ENCODE measurements around the gene GFER. TPM values are rescaled to one million over a fixed set of nuclear protein-coding genes. Genes with fewer than 3 reads are reported as not detected.

GFER gene
- total RNA-seq, 1 donor from 2014 or later = 19.7 TPM

DNA sequence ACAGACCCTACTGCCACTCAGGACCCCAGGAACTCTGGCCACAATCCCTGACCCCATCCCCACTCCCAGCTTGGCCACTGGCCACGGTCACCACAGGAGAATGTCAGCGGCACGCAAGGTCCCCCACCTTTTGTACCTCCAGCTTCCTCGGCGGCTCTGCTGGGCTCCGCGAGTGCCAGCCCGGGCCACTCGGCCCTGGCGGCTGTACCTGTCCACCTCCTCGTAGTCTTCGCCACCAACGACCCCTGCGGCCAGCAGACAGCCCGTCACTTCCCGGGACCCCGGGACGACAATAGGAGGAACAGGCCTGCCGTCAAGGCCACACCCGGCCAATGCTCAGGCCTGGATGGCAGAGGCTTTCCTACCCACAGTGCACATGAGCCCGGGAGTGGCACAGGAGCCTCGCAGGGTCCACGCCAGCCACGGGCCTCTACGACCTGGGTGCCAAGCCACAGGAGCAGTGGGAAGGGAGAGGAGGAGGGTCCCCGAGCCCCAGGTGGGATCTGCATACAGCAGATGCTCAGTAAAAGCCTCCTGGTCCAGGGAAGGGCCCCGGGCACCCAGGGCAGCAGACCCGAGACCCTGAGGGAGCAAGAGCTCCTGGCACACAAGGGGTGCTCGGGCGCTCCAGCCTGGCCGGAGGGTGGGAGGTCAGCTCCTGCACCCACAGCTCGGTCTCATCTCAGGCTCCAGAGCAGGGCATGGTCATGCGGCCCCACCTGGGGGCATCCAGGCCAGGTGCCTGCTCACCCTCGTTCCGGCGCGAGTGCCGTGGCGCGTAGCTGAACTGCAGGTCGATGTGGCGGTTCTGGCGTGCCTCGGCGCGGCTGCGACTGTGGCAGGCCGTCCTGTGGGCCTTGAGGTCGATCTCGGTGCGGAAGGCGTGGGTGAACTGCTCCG lies 17.7 kb downstream of the GFER start:
- Mint-ChIP-seq H3K27ac (ENCODE audit: unreplicated experiment) (no peak overlapping the region), H3K36me3 (ENCODE audit: low read depth) (peaks cover 11% of the 10 kb centered on the region), H3K4me3 (ENCODE audit: unreplicated experiment) (no peak overlapping the region), H3K9me3 (ENCODE audit: low read depth) (no peaks in the 10 kb centered on the region), H3K4me1 (ENCODE audit: low read depth) (peaks cover 21% of the 10 kb centered on the region), H3K27me3 (ENCODE audit: low read depth) (no peaks in the 10 kb centered on the region)
- TF ChIP-seq, protein P1, sequence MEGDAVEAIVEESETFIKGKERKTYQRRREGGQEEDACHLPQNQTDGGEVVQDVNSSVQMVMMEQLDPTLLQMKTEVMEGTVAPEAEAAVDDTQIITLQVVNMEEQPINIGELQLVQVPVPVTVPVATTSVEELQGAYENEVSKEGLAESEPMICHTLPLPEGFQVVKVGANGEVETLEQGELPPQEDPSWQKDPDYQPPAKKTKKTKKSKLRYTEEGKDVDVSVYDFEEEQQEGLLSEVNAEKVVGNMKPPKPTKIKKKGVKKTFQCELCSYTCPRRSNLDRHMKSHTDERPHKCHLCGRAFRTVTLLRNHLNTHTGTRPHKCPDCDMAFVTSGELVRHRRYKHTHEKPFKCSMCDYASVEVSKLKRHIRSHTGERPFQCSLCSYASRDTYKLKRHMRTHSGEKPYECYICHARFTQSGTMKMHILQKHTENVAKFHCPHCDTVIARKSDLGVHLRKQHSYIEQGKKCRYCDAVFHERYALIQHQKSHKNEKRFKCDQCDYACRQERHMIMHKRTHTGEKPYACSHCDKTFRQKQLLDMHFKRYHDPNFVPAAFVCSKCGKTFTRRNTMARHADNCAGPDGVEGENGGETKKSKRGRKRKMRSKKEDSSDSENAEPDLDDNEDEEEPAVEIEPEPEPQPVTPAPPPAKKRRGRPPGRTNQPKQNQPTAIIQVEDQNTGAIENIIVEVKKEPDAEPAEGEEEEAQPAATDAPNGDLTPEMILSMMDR (IDR thresholded peaks at IDR 0.05) = no peak
- no peak for DNase-seq (ENCODE audit: low spot score)

DNA sequence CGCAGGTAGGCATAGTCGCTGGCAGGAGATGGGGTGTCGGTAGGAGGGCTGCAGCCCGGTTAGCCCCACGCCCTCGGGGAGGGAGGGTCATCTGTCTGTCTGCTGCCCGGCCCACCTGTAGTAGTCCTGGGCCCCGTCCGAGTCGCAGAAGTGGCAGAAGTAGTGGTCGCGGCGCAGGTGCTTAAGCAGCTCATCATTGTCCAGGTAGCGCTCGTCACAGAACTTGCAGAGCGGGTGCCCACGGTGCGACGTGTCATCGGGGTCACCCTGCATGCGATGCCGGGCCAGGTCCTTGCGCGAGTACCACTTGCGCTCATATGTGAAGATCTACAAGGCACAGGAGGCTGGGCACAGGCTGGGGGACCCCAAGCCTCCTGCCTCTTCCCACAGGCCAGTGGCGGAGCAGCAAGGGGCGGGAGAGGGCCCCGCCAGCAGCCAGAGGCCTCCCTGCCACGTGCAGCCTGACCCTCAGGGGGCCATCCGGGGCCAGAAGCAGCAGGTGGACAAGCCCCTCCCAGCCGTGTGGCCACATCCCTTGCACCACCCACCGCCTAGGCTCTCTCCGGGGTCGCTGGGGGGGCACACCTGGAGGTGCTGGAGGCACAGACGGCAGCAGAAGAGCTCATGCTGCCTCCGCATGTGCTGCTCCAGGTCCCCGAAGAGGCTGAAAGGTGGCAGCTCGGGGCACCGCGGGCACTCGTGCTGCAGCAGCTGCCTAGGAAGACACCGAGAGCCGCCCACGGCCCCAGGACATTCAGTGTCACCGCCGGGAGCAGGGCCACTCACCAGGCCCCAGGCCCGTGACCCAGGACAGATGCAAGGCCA lies 18.6 kb downstream of the GFER start:
- peaks cover 8% of the 10 kb centered on the region for H3K36me3 Mint-ChIP-seq (ENCODE audit: low read depth)
- peaks cover 30% of the 10 kb centered on the region for H3K4me1 Mint-ChIP-seq (ENCODE audit: low read depth)
- H3K27ac Mint-ChIP-seq (ENCODE audit: unreplicated experiment) = no peak overlapping the region
- TF ChIP-seq, protein P1 (IDR thresholded peaks at IDR 0.05) = no peak
- no peaks in the 10 kb centered on the region for H3K9me3 Mint-ChIP-seq (ENCODE audit: low read depth)
- no peak overlapping the region for H3K4me3 Mint-ChIP-seq (ENCODE audit: unreplicated experiment)
- DNase-seq (ENCODE audit: low spot score) = no peak
- H3K27me3 Mint-ChIP-seq (ENCODE audit: low read depth) = no peaks in the 10 kb centered on the region

DNA sequence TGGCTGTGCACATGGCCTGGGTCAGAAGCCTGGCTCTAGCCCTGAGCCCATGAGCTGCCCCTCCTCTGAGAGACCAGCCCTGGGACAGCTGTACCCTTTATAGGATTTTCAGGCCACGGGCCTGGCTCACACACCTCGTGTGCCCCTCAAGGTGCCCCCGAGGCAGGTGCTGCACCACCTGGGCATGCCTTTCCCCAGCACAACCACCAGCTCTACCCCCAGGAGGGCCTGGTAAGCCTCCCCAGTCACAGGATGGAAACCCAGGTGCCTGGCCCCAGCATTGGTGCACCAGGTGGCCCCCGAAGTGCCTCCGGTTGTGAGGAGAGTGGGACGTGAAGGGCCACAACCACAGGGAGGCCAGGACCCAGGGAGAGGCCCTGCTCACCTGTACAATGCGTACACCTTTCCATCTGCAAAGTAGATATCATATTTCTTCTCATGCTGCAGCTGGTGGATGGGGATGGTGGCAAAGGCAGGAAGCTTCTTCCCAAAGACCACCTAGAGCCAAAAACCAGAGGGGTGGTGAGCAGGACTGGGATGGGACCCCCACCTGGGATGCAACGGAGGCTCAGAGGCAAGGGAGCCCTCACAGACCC lies 19.3 kb downstream of the GFER start:
- no peak for DNase-seq (ENCODE audit: low spot score)
- Mint-ChIP-seq H3K4me3 (ENCODE audit: unreplicated experiment) (no peak overlapping the region), H3K27me3 (ENCODE audit: low read depth) (no peaks in the 10 kb centered on the region), H3K9me3 (ENCODE audit: low read depth) (no peaks in the 10 kb centered on the region), H3K36me3 (ENCODE audit: low read depth) (peaks cover 7% of the 10 kb centered on the region), H3K27ac (ENCODE audit: unreplicated experiment) (no peak overlapping the region), H3K4me1 (ENCODE audit: low read depth) (peaks cover 35% of the 10 kb centered on the region)
- TF ChIP-seq, protein P1 (IDR thresholded peaks at IDR 0.05) = no peak

DNA sequence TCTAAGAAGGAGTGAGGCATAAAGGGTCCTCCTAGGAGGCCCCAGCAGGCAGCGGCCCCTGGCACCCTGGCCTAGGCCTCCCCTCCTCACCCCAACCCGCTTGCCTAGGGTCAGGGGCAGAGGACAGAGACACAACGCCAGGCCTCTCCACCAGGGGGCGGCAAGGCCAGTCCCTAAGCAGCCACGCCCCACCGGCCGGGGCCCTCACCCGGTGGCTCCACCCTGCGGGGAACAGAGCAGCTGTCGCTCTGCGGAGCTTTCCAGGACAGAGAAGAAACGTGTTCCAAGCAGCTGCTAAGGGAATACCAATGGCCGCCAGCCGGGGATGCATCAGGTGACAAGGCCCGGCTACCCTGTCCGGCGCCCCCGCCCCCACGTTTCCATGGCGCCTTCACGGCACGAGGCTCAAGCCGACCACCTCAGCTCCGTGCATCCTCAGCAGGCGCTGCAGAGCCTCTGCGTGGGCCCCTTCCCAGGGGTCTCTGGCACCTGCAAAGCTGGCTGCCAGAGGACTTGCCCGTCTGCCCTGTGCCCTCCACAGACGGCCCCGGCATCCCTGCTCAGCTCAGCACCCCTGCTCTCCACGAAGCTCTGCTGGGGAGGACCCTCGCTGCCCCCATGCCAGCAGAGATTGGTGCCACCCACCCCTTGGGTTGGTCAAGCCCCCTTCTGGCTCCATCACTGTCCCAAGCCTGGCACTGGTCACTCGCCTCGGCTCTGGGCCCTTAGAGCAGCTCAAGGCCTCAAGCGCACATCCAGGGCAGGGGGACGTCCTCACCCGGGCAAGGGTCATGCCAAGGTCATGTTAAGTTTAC lies 20.0 kb downstream of the GFER start:
- TF ChIP-seq, protein P1 (IDR thresholded peaks at IDR 0.05) = peak; percentile 95
- Mint-ChIP-seq H3K4me3 (ENCODE audit: unreplicated experiment) (no peak overlapping the region), H3K4me1 (ENCODE audit: low read depth) (peaks cover 40% of the 10 kb centered on the region), H3K27ac (ENCODE audit: unreplicated experiment) (peak overlapping the region; percentile 49), H3K27me3 (ENCODE audit: low read depth) (no peaks in the 10 kb centered on the region), H3K9me3 (ENCODE audit: low read depth) (no peaks in the 10 kb centered on the region), H3K36me3 (ENCODE audit: low read depth) (peaks cover 6% of the 10 kb centered on the region)
- no peak for DNase-seq (ENCODE audit: low spot score)
